Spleen (tissue), 11 donors: ENCODE results near the gene KLHL33. TPM values are rescaled to one million over a fixed set of nuclear protein-coding genes. Genes with fewer than 3 reads are reported as not detected.

Experiments
- DNase-seq: peaks from one replicate; pipeline ENCODE4 v3.0.0-alpha.2; 2020
- H3K27ac ChIP-seq, 8 donors: fragments of 200-600 bp; sonication (generic) in 7 of 8; 1 replicate in 4 of 8; 2 replicates in 4 of 8; pipeline versions ENCODE4 v1.5.0 to v1.8.0; 2016 to 2021; ENCODE audit warnings: inconsistent platforms in 4 of 8, mild to moderate bottlenecking in 4 of 8, moderate library complexity in 1 of 8
- H3K27me3 ChIP-seq, 7 donors: fragments of 200-600 bp; sonication (generic) in 6 of 7; replicated peaks in 1 of 7; 1 replicate in 4 of 7; 2 replicates in 3 of 7; pipeline versions ENCODE4 v1.5.0 to v1.8.0; 2016 to 2021; ENCODE audit warnings: inconsistent platforms in 3 of 7, mild to moderate bottlenecking in 1 of 7
- H3K36me3 ChIP-seq, 6 donors: fragments of 200-600 bp; sonication (generic) in 5 of 6; 1 replicate in 4 of 6; 2 replicates in 2 of 6; pipeline versions ENCODE4 v1.5.0 to v1.8.0; 2016 to 2021; ENCODE audit warnings: inconsistent platforms in 2 of 6
- H3K4me1 ChIP-seq, 6 donors: fragments of 200-600 bp; sonication (generic) in 5 of 6; 1 replicate in 3 of 6; 2 replicates in 3 of 6; pipeline versions ENCODE4 v1.5.0 to v1.8.0; 2016 to 2021; ENCODE audit warnings: inconsistent platforms in 3 of 6
- H3K4me3 ChIP-seq, 8 donors: fragments of 200-600 bp; sonication (generic) in 7 of 8; 1 replicate in 4 of 8; 2 replicates in 4 of 8; pipeline versions ENCODE4 v1.5.0 to v1.8.0; 2016 to 2021; ENCODE audit warnings: inconsistent platforms in 4 of 8, mild to moderate bottlenecking in 4 of 8, moderate library complexity in 2 of 8
- H3K9me3 ChIP-seq, 8 donors: fragments of 200-600 bp; sonication (generic) in 7 of 8; 1 replicate in 4 of 8; 2 replicates in 4 of 8; pipeline versions ENCODE4 v1.5.0 to v1.8.0; 2016 to 2021; ENCODE audit warnings: inconsistent platforms in 4 of 8
- POLR2A ChIP-seq, 3 donors: fragments of 450-650 bp; IDR thresholded peaks; one replicate each; pipeline ENCODE4 v1.5.1; 2017; ENCODE audit warnings: antibody characterized with exemption in 3 of 3, mild to moderate bottlenecking in 1 of 3
- POLR2AphosphoS5 ChIP-seq, 3 donors: sonication (generic); formaldehyde crosslinking; IDR thresholded peaks; one replicate each; pipeline ENCODE4 v1.5.1; 2017; ENCODE audit warnings: antibody characterized with exemption in 3 of 3
- WGBS, 5 donors: extraction: QIAGEN DNeasy Blood & Tissue Kit in 3 of 5; methylation state at CpG; one replicate each; pipeline versions ENCODE4 v1.1.5 to v1.1.7; 2013 to 2018; 5-methylcytosine and 5-hydroxymethylcytosine counted together
- intact Hi-C: fragments of 100-400 bp; cut with DNase I; formaldehyde crosslinking; loops from one replicate; pipeline ENCODE4 v1.15.0; 2023; ENCODE audit warnings: low total_unique reads
- polyA plus RNA-seq, 3 donors: library from polyadenylated mRNA; stranded (reverse); fragments of 200-250 nt; gene quantifications; one replicate each; pipeline ENCODE4 v1.2.1, GENCODE V29; 2013
- total RNA-seq, 7 donors: library from RNA; depleted of rRNA in 3 of 7; stranded (reverse); fragments of >200 nt in 3 of 7; fragmentation: NEBNext Ultra II Directional in 4 of 7; extraction: Animal tissue kit (Norgen Biotek cat#: 25700) in 4 of 7; gene quantifications; one replicate each; pipeline versions ENCODE4 v1.1.0 to v1.2.1, GENCODE V29; 2016 to 2021
- TF ChIP-seq, protein P1 (sequence below), 11 experiments: fragments of 200-600 bp in 7 of 11; fragments of 450-650 bp in 4 of 11; sonication (generic) in 4 of 11; IDR thresholded peaks in 8 of 11; conservative IDR thresholded peaks in 3 of 11; 1 replicate in 7 of 11; 2 replicates in 4 of 11; pipeline versions ENCODE4 v1.4.0 to v1.8.0; 2016 to 2021; ENCODE audit warnings: antibody characterized with exemption in 11 of 11, inconsistent platforms in 4 of 11, mild to moderate bottlenecking in 1 of 11
- donor health status: healthy with polysubstance abuse.
- donor health status: DM: no; HTN: no; CAD: no; lungs with moderate emphysema.
- donor health status: DM: no; HTN: no; CAD: no.
- donor health status: Bipolar disorder and iron deficiency.
- donor health status: healthy.
- donor health status: DM: no; HTN: no; CAD: no.
- donor health status: DM: yes; HTN: yes; CAD: no.

Gene KLHL33
- total and polyA plus RNA-seq, 10 donors: 0.22 to 2.9 (median 0.75) TPM; not detected in 1

- TF ChIP-seq, protein P1, sequence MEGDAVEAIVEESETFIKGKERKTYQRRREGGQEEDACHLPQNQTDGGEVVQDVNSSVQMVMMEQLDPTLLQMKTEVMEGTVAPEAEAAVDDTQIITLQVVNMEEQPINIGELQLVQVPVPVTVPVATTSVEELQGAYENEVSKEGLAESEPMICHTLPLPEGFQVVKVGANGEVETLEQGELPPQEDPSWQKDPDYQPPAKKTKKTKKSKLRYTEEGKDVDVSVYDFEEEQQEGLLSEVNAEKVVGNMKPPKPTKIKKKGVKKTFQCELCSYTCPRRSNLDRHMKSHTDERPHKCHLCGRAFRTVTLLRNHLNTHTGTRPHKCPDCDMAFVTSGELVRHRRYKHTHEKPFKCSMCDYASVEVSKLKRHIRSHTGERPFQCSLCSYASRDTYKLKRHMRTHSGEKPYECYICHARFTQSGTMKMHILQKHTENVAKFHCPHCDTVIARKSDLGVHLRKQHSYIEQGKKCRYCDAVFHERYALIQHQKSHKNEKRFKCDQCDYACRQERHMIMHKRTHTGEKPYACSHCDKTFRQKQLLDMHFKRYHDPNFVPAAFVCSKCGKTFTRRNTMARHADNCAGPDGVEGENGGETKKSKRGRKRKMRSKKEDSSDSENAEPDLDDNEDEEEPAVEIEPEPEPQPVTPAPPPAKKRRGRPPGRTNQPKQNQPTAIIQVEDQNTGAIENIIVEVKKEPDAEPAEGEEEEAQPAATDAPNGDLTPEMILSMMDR (IDR thresholded peaks at IDR 0.05 in 8 of 11, conservative IDR thresholded peaks at IDR 0.05 in 3 of 11): no peak
- TF ChIP-seq POLR2AphosphoS5 (IDR thresholded peaks at IDR 0.05) (peak in 1 of 3 donors; percentile 51), POLR2A (IDR thresholded peaks at IDR 0.05) (peak in 1 of 3 donors; percentile 47)
- H3K36me3 ChIP-seq: peaks cover 0 to 32% (median 29%) of the 10 kb centered on the region in 6 donors
- WGBS, 5 donors: 0 to 1% (median 1%) methylated on average over 12 of the region's 12 CpGs
- H3K9me3 ChIP-seq: no peaks in the 10 kb centered on the region
- H3K27me3 ChIP-seq: no peaks in the 10 kb centered on the region
- intact Hi-C loops: loop anchor here (10.0 kb wide), 2 partner anchors 55 to 215 kb away; partner anchors contain the start of genes ANG, RNASE4 and TEP1
- DNase-seq: peak; percentile 81
- H3K27ac ChIP-seq: peak overlapping the region; percentile 86 to 95 (median 91)
- H3K4me1 ChIP-seq: peaks cover 14 to 60% (median 41%) of the 10 kb centered on the region in 6 donors
- H3K4me3 ChIP-seq: peak overlapping the region; percentile 69 to 94 (median 87)
These were observed 34.1 kb upstream of the KLHL33 start for GRCh38 chr14:20469890-20470602.

GRCh38 chr14:20469242-20469889 is 33.4 kb upstream of the KLHL33 start, which contains the start of gene PNP:
PNP (plus strand) TSS chr14:20469406; CDS start chr14:20469525, 119 bp downstream.
- H3K36me3 ChIP-seq: peaks cover 0 to 25% (median 22%) of the 10 kb centered on the region in 6 donors
- TF ChIP-seq, protein P1 (IDR thresholded peaks at IDR 0.05 in 8 of 11, conservative IDR thresholded peaks at IDR 0.05 in 3 of 11): no peak
- peak; percentile 100 for TF ChIP-seq POLR2AphosphoS5 (IDR thresholded peaks at IDR 0.05)
- peak; percentile 57 to 99 (median 97) for TF ChIP-seq POLR2A (IDR thresholded peaks at IDR 0.05)
- DNase-seq: peak; percentile 97
- intact Hi-C loops: loop anchor here (10.0 kb wide), 1 partner anchor 55 kb away; the partner anchor contains the start of gene TEP1
- 0% methylated on average over 7 to 40 of the region's 40 CpGs for WGBS, 5 donors
- peaks cover 14 to 61% (median 41%) of the 10 kb centered on the region in 6 donors for H3K4me1 ChIP-seq
- H3K9me3 ChIP-seq: no peaks in the 10 kb centered on the region
- no peaks in the 10 kb centered on the region for H3K27me3 ChIP-seq
- H3K4me3 ChIP-seq: peak within 1 kb of the TSS; percentile 69 to 94 (median 87)
- peak within 1 kb of the TSS; percentile 86 to 95 (median 91) for H3K27ac ChIP-seq

DNA sequence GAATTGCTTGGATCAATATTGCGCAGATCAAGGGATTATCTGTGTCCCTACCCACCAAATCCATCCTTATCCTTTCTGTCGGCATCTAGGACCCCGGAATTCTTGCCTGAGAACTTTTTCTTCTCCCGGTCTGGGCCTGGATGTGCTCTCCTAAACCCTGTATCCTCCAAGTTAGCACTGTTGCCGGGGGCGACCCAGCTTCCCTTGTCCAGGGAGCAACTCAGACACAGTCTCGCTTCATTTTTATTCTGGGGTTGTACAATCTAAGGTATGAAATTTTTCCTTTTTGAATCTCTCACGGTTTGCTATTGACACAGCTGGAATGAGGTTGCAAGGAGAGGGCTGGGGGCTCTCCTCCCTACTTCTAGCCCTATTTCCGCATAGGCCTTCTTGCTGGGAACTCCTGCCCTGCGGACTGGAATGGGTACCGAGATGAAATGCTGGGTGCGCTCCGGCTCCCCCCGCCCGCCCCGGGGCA is 32.8 kb upstream of the KLHL33 start:
- H3K27me3 ChIP-seq: no peaks in the 10 kb centered on the region
- no peak for TF ChIP-seq POLR2A (IDR thresholded peaks at IDR 0.05)
- TF ChIP-seq, protein P1 (IDR thresholded peaks at IDR 0.05 in 8 of 11, conservative IDR thresholded peaks at IDR 0.05 in 3 of 11): no peak
- no peak for TF ChIP-seq POLR2AphosphoS5 (IDR thresholded peaks at IDR 0.05)
- WGBS, 5 donors: 32 to 35% (median 34%) methylated on average over 16 of the region's 16 CpGs
- peak overlapping the region; percentile 69 to 94 (median 87) for H3K4me3 ChIP-seq
- H3K36me3 ChIP-seq: peaks cover 0 to 20% (median 17%) of the 10 kb centered on the region in 6 donors
- H3K4me1 ChIP-seq: peaks cover 14 to 56% (median 41%) of the 10 kb centered on the region in 6 donors
- H3K27ac ChIP-seq: peak overlapping the region; percentile 86 to 95 (median 91)
- DNase-seq: peak; percentile 80
- intact Hi-C loops: loop anchor here (10.0 kb wide), 1 partner anchor 54 kb away; the partner anchor contains the start of gene TEP1
- no peaks in the 10 kb centered on the region for H3K9me3 ChIP-seq
